Vagina (tissue), 2 donors: Measurements from ENCODE around the gene CHRNG.

Source experiments
- POLR2A ChIP-seq, 2 donors: fragments of 450-650 bp; IDR thresholded peaks; one replicate each; pipeline ENCODE4 v1.6.1; 2017; ENCODE audit warnings: antibody characterized with exemption in 2 of 2, mild to moderate bottlenecking in 2 of 2, moderate library complexity in 2 of 2
- TF ChIP-seq, protein P1 (sequence below), 3 experiments: fragments of 450-650 bp in 2 of 3; fragments of 200-600 bp in 1 of 3; sonication (generic) in 1 of 3; IDR thresholded peaks; one replicate each; pipeline ENCODE4 v1.5.1; 2017 to 2019; ENCODE audit warnings: antibody characterized with exemption in 3 of 3, mild to moderate bottlenecking in 2 of 3, moderate library complexity in 2 of 3

DNA sequence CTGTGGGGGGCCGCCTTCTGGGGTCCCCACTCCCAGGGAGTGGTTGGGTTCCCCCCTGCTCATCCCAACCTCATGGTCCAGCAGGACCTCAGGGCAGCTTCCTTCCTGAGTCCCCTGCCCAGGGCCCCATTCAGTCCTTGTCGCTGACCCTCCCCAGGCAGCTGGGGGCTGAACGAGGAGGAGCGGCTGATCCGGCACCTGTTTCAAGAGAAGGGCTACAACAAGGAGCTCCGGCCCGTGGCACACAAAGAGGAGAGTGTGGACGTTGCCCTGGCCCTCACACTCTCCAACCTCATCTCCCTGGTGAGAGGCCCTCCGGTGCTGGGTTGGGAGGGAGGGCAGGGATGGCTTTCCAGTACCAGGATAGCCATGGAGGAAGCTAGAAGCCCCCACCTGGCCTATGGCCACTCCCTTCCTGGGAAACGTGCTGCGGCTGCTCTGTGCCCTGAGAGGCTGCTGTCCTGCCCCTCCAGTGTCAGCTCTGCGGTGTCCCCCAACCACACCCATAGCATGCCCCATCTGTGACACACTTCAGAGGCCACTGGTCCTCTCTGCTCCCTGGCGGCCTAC, 13.0 kb upstream of the CHRNG start:
- TF ChIP-seq, protein P1, sequence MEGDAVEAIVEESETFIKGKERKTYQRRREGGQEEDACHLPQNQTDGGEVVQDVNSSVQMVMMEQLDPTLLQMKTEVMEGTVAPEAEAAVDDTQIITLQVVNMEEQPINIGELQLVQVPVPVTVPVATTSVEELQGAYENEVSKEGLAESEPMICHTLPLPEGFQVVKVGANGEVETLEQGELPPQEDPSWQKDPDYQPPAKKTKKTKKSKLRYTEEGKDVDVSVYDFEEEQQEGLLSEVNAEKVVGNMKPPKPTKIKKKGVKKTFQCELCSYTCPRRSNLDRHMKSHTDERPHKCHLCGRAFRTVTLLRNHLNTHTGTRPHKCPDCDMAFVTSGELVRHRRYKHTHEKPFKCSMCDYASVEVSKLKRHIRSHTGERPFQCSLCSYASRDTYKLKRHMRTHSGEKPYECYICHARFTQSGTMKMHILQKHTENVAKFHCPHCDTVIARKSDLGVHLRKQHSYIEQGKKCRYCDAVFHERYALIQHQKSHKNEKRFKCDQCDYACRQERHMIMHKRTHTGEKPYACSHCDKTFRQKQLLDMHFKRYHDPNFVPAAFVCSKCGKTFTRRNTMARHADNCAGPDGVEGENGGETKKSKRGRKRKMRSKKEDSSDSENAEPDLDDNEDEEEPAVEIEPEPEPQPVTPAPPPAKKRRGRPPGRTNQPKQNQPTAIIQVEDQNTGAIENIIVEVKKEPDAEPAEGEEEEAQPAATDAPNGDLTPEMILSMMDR (IDR thresholded peaks at IDR 0.05) = no peak
- TF ChIP-seq POLR2A (IDR thresholded peaks at IDR 0.05) = no peak
